OCI-LY7 (cell line): Measurements from ENCODE around the gene MAN1C1. TPM values are rescaled to one million over a fixed set of nuclear protein-coding genes. Genes with fewer than 3 reads are reported as not detected.

Experiments used
- BruUV-seq: library from RNA; stranded (reverse); fragments of 400-500 nt; replicated peaks from 2 replicates; lab custom pipeline; 2021; lab: Mats Ljungman, UMichigan
- CTCF ChIA-PET: fragments of 300-600 bp; sonication (Branson Sonifier 250); formaldehyde crosslinking; loops from one replicate; lab custom pipeline; 2022; ENCODE audit warnings: antibody characterized with exemption; ENCODE audit not compliant: unreplicated experiment; lab: Charles Lee
- POLR2A ChIA-PET: fragments of 300-600 bp; sonication (Branson Sonifier 250); formaldehyde crosslinking; loops from one replicate; lab custom pipeline; 2022; ENCODE audit warnings: antibody characterized with exemption; lab: Charles Lee
- DNase-seq: peaks from one replicate; pipeline ENCODE4 v3.0.0-alpha.2; 2015; ENCODE audit warnings: low spot score
- H2AFZ ChIP-seq: fragments of 200-600 bp; sonication (generic), shearing (Covaris generic); 2 replicates; pipeline ENCODE4 v1.6.1; 2014; ENCODE audit warnings: mild to moderate bottlenecking, antibody characterized with exemption, low read length, moderate library complexity
- H3K27ac ChIP-seq: fragments of 200-600 bp; sonication (generic); 2 replicates; pipeline ENCODE4 v1.5.1; 2014; ENCODE audit warnings: mixed run types, low read depth, mild to moderate bottlenecking, moderate library complexity, low read length, inconsistent platforms; ENCODE audit not compliant: poor library complexity, severe bottlenecking
- H3K36me3 ChIP-seq: fragments of 200-600 bp; sonication (generic); 2 replicates; pipeline ENCODE4 v1.6.1; 2014; ENCODE audit warnings: mild to moderate bottlenecking, antibody characterized with exemption, low read length, moderate library complexity, mixed read lengths; ENCODE audit not compliant: insufficient read depth
- H3K4me1 ChIP-seq: fragments of 200-600 bp; sonication (generic); 2 replicates; pipeline ENCODE4 v1.5.1; 2014; ENCODE audit warnings: mild to moderate bottlenecking, low read length; ENCODE audit not compliant: insufficient read depth, poor library complexity, severe bottlenecking
- H3K4me2 ChIP-seq: fragments of 200-600 bp; sonication (generic); 2 replicates; pipeline ENCODE4 v1.6.1; 2014; ENCODE audit warnings: mild to moderate bottlenecking, low read length
- H3K4me3 ChIP-seq: fragments of 200-600 bp; sonication (generic); 2 replicates; pipeline ENCODE4 v1.5.1; 2014; ENCODE audit warnings: mild to moderate bottlenecking, low read depth, low read length; ENCODE audit not compliant: poor library complexity, severe bottlenecking
- H3K79me2 ChIP-seq: fragments of 200-600 bp; sonication (generic); 2 replicates; pipeline ENCODE4 v1.6.1; 2016; ENCODE audit warnings: low read depth, mild to moderate bottlenecking, low read length, moderate library complexity, mixed read lengths; ENCODE audit not compliant: insufficient read depth
- H3K9me2 ChIP-seq: fragments of 200-600 bp; sonication (generic); 2 replicates; pipeline ENCODE4 v1.6.1; 2016; ENCODE audit warnings: mild to moderate bottlenecking, low read length, mixed read lengths; ENCODE audit not compliant: insufficient read depth
- H3K9me3 ChIP-seq: fragments of 200-600 bp; sonication (generic); 2 replicates; pipeline ENCODE4 v1.6.1; 2014; ENCODE audit warnings: mild to moderate bottlenecking, mixed run types, low read length, mixed read lengths
- H4K20me1 ChIP-seq: fragments of 200-600 bp; sonication (generic); 2 replicates; pipeline ENCODE4 v1.6.1; 2014; ENCODE audit warnings: mild to moderate bottlenecking, antibody characterized with exemption, low read length, moderate library complexity, mixed read lengths; ENCODE audit not compliant: insufficient read depth
- EZH2phosphoT487 ChIP-seq: fragments of 200-600 bp; sonication (generic); IDR thresholded peaks from 2 replicates; pipeline ENCODE4 v1.6.1; 2018; ENCODE audit warnings: low read depth, borderline replicate concordance, mild to moderate bottlenecking, mixed run types, antibody characterized with exemption, low read length, moderate library complexity, mixed read lengths
- intact Hi-C: fragments of 100-400 bp; cut with micrococcal nuclease; formaldehyde crosslinking; loops from one replicate; pipeline ENCODE4 v1.10.0; 2022; ENCODE audit not compliant: unreplicated experiment
- total RNA-seq, 2 experiments: library from RNA; depleted of rRNA in 1 of 2; stranded (reverse); fragments of >200 nt in 1 of 2; shearing (Covaris generic) in 1 of 2; gene quantifications; 2 replicates each; pipeline ENCODE4 v1.2.3, GENCODE V29; 2014 to 2022
- TF ChIP-seq, protein P1 (sequence below): fragments of 200-600 bp; sonication (generic); conservative IDR thresholded peaks from 2 replicates; pipeline ENCODE4 v1.5.1; 2014; ENCODE audit warnings: mild to moderate bottlenecking, antibody characterized with exemption, low read length, moderate library complexity, mixed read lengths

Gene MAN1C1
- total RNA-seq, 2 experiments from 2014 or later = 3.0 to 4.9 TPM

DNA sequence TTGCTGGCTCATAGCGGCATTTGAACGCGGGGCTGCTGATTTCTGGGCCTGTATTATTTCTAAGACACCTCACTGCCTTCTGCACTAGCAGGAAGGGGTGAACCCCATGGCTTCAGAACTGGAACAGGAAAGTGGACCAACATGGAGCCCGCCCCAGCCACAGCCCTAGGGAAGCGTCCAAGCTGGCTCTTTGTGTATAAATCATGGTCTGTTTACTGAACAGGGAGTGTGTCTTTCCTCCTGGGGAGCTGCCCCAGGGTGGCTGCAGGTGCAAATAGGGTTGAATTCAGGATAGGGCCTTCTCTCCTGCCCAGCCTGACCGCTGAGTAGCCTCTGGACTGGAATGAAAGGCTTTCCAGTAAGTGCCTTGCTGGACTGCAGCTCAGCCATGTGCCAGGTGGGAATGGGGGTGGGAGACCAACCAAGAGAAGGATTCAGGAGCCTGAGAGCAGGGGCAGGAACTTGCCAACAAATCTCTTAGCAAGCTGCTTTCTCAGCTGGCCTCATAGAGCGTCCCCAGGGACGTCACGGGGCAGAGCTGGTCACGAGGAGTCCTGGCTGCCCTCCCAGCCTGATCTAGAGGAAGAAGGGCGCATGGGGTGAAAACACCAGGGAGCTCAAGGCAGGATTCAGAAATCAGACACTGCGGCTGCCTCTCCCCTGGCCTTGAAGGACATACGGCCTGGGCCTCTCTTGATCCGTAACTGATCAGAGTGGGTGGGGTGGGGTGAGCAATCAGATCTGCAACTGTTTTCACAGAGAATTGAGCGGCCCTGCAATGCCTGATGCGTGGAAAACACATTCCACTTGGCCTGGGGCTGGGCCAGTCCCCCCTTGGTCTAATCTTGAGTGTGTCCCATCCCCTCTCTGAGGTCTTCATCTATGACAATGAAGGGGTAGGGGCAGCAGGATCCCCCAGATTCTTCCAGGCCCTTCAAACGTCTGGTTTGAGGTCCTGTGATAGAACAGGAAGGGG, 126.9 kb downstream of the MAN1C1 start:
- Histone ChIP-seq H3K27ac (no peak overlapping the region), H3K4me2 (no peak overlapping the region), H3K9me2 (no peaks in the 10 kb centered on the region), H3K4me3 (no peak overlapping the region), H2AFZ (no peak overlapping the region), H4K20me1 (no peaks in the 10 kb centered on the region), H3K9me3 (no peaks in the 10 kb centered on the region), H3K79me2 (no peaks in the 10 kb centered on the region), H3K4me1 (no peaks in the 10 kb centered on the region), H3K36me3 (no peaks in the 10 kb centered on the region)
- ChIA-PET CTCF (no interaction called here), POLR2A (interaction anchor here (0.6 kb wide), 1 partner anchor 1265 kb away, joined by 4 read pairs; no protein-coding TSS in a partner anchor)
- no TSS peak for BruUV-seq
- intact Hi-C loops = no loop called here
- TF ChIP-seq, protein P1, sequence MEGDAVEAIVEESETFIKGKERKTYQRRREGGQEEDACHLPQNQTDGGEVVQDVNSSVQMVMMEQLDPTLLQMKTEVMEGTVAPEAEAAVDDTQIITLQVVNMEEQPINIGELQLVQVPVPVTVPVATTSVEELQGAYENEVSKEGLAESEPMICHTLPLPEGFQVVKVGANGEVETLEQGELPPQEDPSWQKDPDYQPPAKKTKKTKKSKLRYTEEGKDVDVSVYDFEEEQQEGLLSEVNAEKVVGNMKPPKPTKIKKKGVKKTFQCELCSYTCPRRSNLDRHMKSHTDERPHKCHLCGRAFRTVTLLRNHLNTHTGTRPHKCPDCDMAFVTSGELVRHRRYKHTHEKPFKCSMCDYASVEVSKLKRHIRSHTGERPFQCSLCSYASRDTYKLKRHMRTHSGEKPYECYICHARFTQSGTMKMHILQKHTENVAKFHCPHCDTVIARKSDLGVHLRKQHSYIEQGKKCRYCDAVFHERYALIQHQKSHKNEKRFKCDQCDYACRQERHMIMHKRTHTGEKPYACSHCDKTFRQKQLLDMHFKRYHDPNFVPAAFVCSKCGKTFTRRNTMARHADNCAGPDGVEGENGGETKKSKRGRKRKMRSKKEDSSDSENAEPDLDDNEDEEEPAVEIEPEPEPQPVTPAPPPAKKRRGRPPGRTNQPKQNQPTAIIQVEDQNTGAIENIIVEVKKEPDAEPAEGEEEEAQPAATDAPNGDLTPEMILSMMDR = no peak
- no peak for TF ChIP-seq EZH2phosphoT487
- no peak for DNase-seq

DNA sequence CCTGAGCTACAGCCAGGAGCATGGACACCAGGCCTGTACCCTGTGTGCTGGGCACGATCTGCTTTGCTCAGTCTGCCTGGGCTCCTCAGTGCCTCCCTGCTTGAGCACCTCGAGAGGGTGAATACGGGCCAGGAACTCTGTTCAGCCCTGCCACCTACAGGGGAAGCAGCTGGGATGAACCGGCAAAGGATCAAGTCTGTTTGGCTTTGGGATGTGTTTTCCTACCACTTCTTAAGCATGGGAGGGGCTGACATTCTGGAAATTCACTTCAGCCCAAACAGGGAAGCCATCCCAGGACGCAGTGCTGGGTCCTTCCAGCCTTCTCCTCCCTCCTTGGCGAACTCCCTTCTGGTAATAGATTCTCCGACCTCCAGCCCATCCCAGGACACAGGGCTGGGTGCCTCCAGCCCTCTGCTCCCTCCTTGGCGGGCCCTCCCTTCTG, 127.6 kb downstream of the MAN1C1 start:
- BruUV-seq = no TSS peak
- ChIA-PET POLR2A (interaction anchor here (0.6 kb wide), 1 partner anchor 1264 kb away, joined by 4 read pairs; no protein-coding TSS in a partner anchor), CTCF (no interaction called here)
- intact Hi-C loops = no loop called here
- DNase-seq = no peak
- no peak for TF ChIP-seq EZH2phosphoT487
- TF ChIP-seq, protein P1 = no peak
- Histone ChIP-seq H3K9me3 (no peaks in the 10 kb centered on the region), H3K36me3 (no peaks in the 10 kb centered on the region), H3K4me2 (no peak overlapping the region), H3K4me3 (no peak overlapping the region), H3K4me1 (no peaks in the 10 kb centered on the region), H2AFZ (no peak overlapping the region), H3K79me2 (no peaks in the 10 kb centered on the region), H3K27ac (no peak overlapping the region), H4K20me1 (no peaks in the 10 kb centered on the region), H3K9me2 (no peaks in the 10 kb centered on the region)
